Measurements from ENCODE around the gene RABGAP1L. TPM values are rescaled to one million over a fixed set of nuclear protein-coding genes. Genes with fewer than 3 reads are reported as not detected.

Gene RABGAP1L
- total RNA-seq, 1 experiment from 2014 or later: 29.3 TPM

DNA sequence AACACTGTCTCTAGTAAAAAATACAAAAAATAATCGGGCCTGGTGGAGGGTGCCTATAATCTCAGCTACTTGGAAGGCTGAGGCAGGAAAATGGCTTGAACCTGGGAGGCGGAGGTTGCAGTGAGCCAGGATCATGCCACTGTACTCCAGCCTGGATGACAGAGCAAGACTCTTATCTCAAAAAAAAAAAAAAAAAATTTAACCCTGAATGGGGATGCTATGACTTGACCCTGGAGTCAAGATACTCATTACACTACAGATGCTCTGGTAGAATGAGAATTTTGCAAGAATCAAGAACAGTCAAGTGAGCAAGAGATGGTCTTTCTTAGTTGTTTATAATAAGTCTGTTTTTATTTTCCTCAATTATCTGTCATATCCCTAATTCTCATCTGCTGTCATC lies 542.2 kb downstream of the RABGAP1L start:
- ChIA-PET RAD21 (ENCODE audit: low non-redundant PET in 1 of 2, low total read pairs in 2 of 2, uncharacterized antibody in 2 of 2, unreplicated experiment in 2 of 2) (no interaction called here), CTCF (interaction anchor here (1.2 kb wide), 1 partner anchor 439 kb away, joined by 4 read pairs; no protein-coding TSS in a partner anchor), POLR2A (no interaction called here)
- Histone ChIP-seq H2AFZ (ENCODE audit: low read depth, low read length, poor library complexity, severe bottlenecking) (no peak overlapping the region), H3K4me2 (ENCODE audit: low read length) (no peak overlapping the region), H3K4me3 (replicated peaks in 1 of 2; ENCODE audit: low read depth in 1 of 2, low read length in 2 of 2) (no peak overlapping the region), H3K4me1 (ENCODE audit: control insufficient read depth in 1 of 2, insufficient read depth in 2 of 2, low read length in 2 of 2) (no peaks in the 10 kb centered on the region), H3K36me3 (ENCODE audit: control insufficient read depth in 1 of 2, insufficient read depth in 2 of 2, low read length in 2 of 2) (no peaks in the 10 kb centered on the region), H3K9ac (ENCODE audit: low read length) (no peak overlapping the region), H3K79me2 (ENCODE audit: insufficient read depth, low read length) (no peaks in the 10 kb centered on the region), H3K27me3 (ENCODE audit: insufficient read depth, low read length) (no peaks in the 10 kb centered on the region), H3K27ac (ENCODE audit: low read depth, low read length) (no peak overlapping the region), H4K20me1 (ENCODE audit: insufficient read depth) (no peaks in the 10 kb centered on the region), H3K9me2 (ENCODE audit: insufficient read depth) (no peaks in the 10 kb centered on the region), H3K9me3 (ENCODE audit: control insufficient read depth in 1 of 2, insufficient read depth in 1 of 2, low read depth in 1 of 2, low read length in 2 of 2) (no peaks in the 10 kb centered on the region)
- no TSS peak for BruUV-seq (replicated peaks)
- intact Hi-C loops (cut with micrococcal nuclease): no loop called here
- no peak for ATAC-seq
- DNase-seq (ENCODE audit: low read depth, low spot score): no peak
- TF ChIP-seq, protein P1, sequence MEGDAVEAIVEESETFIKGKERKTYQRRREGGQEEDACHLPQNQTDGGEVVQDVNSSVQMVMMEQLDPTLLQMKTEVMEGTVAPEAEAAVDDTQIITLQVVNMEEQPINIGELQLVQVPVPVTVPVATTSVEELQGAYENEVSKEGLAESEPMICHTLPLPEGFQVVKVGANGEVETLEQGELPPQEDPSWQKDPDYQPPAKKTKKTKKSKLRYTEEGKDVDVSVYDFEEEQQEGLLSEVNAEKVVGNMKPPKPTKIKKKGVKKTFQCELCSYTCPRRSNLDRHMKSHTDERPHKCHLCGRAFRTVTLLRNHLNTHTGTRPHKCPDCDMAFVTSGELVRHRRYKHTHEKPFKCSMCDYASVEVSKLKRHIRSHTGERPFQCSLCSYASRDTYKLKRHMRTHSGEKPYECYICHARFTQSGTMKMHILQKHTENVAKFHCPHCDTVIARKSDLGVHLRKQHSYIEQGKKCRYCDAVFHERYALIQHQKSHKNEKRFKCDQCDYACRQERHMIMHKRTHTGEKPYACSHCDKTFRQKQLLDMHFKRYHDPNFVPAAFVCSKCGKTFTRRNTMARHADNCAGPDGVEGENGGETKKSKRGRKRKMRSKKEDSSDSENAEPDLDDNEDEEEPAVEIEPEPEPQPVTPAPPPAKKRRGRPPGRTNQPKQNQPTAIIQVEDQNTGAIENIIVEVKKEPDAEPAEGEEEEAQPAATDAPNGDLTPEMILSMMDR (IDR thresholded peaks at IDR 0.05 in 2 of 3, conservative IDR thresholded peaks at IDR 0.05 in 1 of 3; ENCODE audit: borderline replicate concordance in 1 of 3, insufficient read depth in 1 of 3, low read depth in 2 of 3, low read length in 2 of 3): no peak
- no peak for TF ChIP-seq SIN3A (IDR thresholded peaks at IDR 0.05; ENCODE audit: low read depth)
- TF ChIP-seq, protein P2, sequence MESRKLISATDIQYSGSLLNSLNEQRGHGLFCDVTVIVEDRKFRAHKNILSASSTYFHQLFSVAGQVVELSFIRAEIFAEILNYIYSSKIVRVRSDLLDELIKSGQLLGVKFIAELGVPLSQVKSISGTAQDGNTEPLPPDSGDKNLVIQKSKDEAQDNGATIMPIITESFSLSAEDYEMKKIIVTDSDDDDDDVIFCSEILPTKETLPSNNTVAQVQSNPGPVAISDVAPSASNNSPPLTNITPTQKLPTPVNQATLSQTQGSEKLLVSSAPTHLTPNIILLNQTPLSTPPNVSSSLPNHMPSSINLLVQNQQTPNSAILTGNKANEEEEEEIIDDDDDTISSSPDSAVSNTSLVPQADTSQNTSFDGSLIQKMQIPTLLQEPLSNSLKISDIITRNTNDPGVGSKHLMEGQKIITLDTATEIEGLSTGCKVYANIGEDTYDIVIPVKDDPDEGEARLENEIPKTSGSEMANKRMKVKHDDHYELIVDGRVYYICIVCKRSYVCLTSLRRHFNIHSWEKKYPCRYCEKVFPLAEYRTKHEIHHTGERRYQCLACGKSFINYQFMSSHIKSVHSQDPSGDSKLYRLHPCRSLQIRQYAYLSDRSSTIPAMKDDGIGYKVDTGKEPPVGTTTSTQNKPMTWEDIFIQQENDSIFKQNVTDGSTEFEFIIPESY (IDR thresholded peaks at IDR 0.05; ENCODE audit: extremely low read depth, insufficient replicate concordance, low read length): no peak
- TF ChIP-seq EGR1 (IDR thresholded peaks at IDR 0.05; ENCODE audit: low read depth): no peak
- TF ChIP-seq, protein P3, sequence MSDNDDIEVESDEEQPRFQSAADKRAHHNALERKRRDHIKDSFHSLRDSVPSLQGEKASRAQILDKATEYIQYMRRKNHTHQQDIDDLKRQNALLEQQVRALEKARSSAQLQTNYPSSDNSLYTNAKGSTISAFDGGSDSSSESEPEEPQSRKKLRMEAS (IDR thresholded peaks at IDR 0.05): no peak
- TF ChIP-seq, protein P4, sequence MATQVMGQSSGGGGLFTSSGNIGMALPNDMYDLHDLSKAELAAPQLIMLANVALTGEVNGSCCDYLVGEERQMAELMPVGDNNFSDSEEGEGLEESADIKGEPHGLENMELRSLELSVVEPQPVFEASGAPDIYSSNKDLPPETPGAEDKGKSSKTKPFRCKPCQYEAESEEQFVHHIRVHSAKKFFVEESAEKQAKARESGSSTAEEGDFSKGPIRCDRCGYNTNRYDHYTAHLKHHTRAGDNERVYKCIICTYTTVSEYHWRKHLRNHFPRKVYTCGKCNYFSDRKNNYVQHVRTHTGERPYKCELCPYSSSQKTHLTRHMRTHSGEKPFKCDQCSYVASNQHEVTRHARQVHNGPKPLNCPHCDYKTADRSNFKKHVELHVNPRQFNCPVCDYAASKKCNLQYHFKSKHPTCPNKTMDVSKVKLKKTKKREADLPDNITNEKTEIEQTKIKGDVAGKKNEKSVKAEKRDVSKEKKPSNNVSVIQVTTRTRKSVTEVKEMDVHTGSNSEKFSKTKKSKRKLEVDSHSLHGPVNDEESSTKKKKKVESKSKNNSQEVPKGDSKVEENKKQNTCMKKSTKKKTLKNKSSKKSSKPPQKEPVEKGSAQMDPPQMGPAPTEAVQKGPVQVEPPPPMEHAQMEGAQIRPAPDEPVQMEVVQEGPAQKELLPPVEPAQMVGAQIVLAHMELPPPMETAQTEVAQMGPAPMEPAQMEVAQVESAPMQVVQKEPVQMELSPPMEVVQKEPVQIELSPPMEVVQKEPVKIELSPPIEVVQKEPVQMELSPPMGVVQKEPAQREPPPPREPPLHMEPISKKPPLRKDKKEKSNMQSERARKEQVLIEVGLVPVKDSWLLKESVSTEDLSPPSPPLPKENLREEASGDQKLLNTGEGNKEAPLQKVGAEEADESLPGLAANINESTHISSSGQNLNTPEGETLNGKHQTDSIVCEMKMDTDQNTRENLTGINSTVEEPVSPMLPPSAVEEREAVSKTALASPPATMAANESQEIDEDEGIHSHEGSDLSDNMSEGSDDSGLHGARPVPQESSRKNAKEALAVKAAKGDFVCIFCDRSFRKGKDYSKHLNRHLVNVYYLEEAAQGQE (IDR thresholded peaks at IDR 0.05; ENCODE audit: low read depth): no peak
- TF ChIP-seq ZFX (IDR thresholded peaks at IDR 0.05): no peak
- TF ChIP-seq, protein P5, sequence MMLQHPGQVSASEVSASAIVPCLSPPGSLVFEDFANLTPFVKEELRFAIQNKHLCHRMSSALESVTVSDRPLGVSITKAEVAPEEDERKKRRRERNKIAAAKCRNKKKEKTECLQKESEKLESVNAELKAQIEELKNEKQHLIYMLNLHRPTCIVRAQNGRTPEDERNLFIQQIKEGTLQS (IDR thresholded peaks at IDR 0.05): no peak

Measured in HCT116 (cell line).